T-cell (primary cell): ENCODE results near the gene ATP2C2. TPM values are rescaled to one million over a fixed set of nuclear protein-coding genes. Genes with fewer than 3 reads are reported as not detected.

Experiments
- ATAC-seq, 4 experiments: fragments of 200-7000 bp in 3 of 4; fragments of 150-1000 bp in 1 of 4; cut with Tn5 transposase; replicated peaks in 1 of 4; 1 replicate in 3 of 4; 2 replicates in 1 of 4; pipeline ENCODE4 v1.10.0; 2021; ENCODE audit warnings: moderate library complexity in 3 of 4, mild to moderate bottlenecking in 2 of 4, moderate number of reproducible peaks in 1 of 4
- CTCF ChIA-PET, 2 donors: fragments of 300-600 bp; sonication (Branson Sonifier 250); formaldehyde crosslinking; loops; one replicate each; lab custom pipeline; 2022; ENCODE audit warnings: antibody characterized with exemption in 2 of 2; lab: Charles Lee
- POLR2A ChIA-PET, 2 donors: fragments of 300-600 bp; sonication (Branson Sonifier 250); formaldehyde crosslinking; loops; one replicate each; lab custom pipeline; 2022; ENCODE audit warnings: antibody characterized with exemption in 2 of 2; lab: Charles Lee
- DNase-seq, 35 experiments: peaks; one replicate each; pipeline versions ENCODE4 v3.0.0 to v3.0.0-alpha.2; 2013 to 2023
- H3K27ac ChIP-seq: one replicate; pipeline ENCODE4 v1.5.1; 2013; ENCODE audit warnings: low read length
- H3K27me3 ChIP-seq, 2 experiments: replicated peaks in 1 of 2; 1 replicate in 1 of 2; 2 replicates in 1 of 2; pipeline versions ENCODE4 v1.6.1 to v1.7.0; 2013; ENCODE audit warnings: low read length in 1 of 2, mixed read lengths in 1 of 2; ENCODE audit not compliant: control insufficient read depth in 2 of 2, insufficient read depth in 2 of 2; ENCODE audit errors: extremely low read depth in 1 of 2
- H3K36me3 ChIP-seq, 2 donors: 1 replicate in 1 of 2; 2 replicates in 1 of 2; pipeline versions ENCODE4 v1.6.1 to v1.7.0; 2013; ENCODE audit warnings: low read length in 1 of 2; ENCODE audit not compliant: control insufficient read depth in 2 of 2, insufficient read depth in 1 of 2; ENCODE audit errors: extremely low read depth in 1 of 2
- H3K4me1 ChIP-seq, 2 experiments: 1 replicate in 1 of 2; 2 replicates in 1 of 2; pipeline versions ENCODE4 v1.6.1 to v1.7.0; 2013; ENCODE audit warnings: low read length in 2 of 2, mixed read lengths in 1 of 2; ENCODE audit not compliant: insufficient read depth in 2 of 2, control insufficient read depth in 1 of 2; ENCODE audit errors: extremely low read depth in 1 of 2
- H3K4me3 ChIP-seq, 2 donors: 1 replicate in 1 of 2; 2 replicates in 1 of 2; pipeline versions ENCODE4 v1.5.1 to v1.7.0; 2013; ENCODE audit warnings: mild to moderate bottlenecking in 2 of 2, low read length in 1 of 2, moderate library complexity in 1 of 2; ENCODE audit not compliant: control insufficient read depth in 1 of 2; ENCODE audit errors: extremely low read depth in 1 of 2
- H3K9me3 ChIP-seq: 2 replicates; pipeline ENCODE4 v1.7.0; 2013
- H3K27ac Mint-ChIP-seq, 2 donors: one replicate each; pipeline ENCODE4 v1.8.0; 2020 to 2021; ENCODE audit warnings: mild to moderate bottlenecking in 2 of 2, mixed read lengths in 2 of 2
- H3K27me3 Mint-ChIP-seq, 2 donors: one replicate each; pipeline ENCODE4 v1.8.0; 2021 to 2022; ENCODE audit warnings: mixed read lengths in 2 of 2
- H3K36me3 Mint-ChIP-seq: one replicate; pipeline ENCODE4 v1.8.0; 2021; ENCODE audit warnings: mixed read lengths
- H3K4me1 Mint-ChIP-seq, 3 donors: one replicate each; pipeline ENCODE4 v1.8.0; 2020 to 2022; ENCODE audit warnings: mixed read lengths in 3 of 3, mild to moderate bottlenecking in 1 of 3
- H3K4me3 Mint-ChIP-seq, 3 donors: one replicate each; pipeline ENCODE4 v1.8.0; 2020 to 2022; ENCODE audit warnings: mild to moderate bottlenecking in 3 of 3, mixed read lengths in 3 of 3, moderate library complexity in 3 of 3
- H3K9me3 Mint-ChIP-seq, 3 donors: one replicate each; pipeline ENCODE4 v1.8.0; 2020 to 2022; ENCODE audit warnings: mixed read lengths in 3 of 3
- WGBS: methylation state at CpG from one replicate; pipeline ENCODE4 v1.1.5; 2013; ENCODE audit warnings: missing lambda C conversion rate; ENCODE audit not compliant: insufficient coverage; 5-methylcytosine and 5-hydroxymethylcytosine counted together
- total RNA-seq, 35 experiments: library from RNA in 6 of 35; stranded (reverse) in 6 of 35; fragments of 120-200 nt in 1 of 35; gene quantifications; one replicate each; pipeline versions ENCODE4 v1.2.1 to v1.2.4 and lab custom pipeline; 2013 to 2026

The ATP2C2 gene
- total RNA-seq, 5 donors from 2014 or later (not counting 1 experiment from before 2014, with no cell fraction given): not detected

- Mint-ChIP-seq H3K9me3 (no peaks in the 10 kb centered on the region), H3K4me3 (no peak overlapping the region), H3K27ac (no peak overlapping the region), H3K36me3 (no peaks in the 10 kb centered on the region), H3K27me3 (peaks cover 18 to 26% of the 10 kb centered on the region in 2 donors), H3K4me1 (peaks cover 6 to 11% (median 8%) of the 10 kb centered on the region in 3 donors)
- WGBS: 82% methylated on average over 13 of the region's 13 CpGs
- H3K36me3 ChIP-seq: no peaks in the 10 kb centered on the region
- ATAC-seq: no peak
- peaks cover 0 to 2% of the 10 kb centered on the region in 2 experiments for H3K4me1 ChIP-seq
- no peak overlapping the region for H3K27ac ChIP-seq
- POLR2A ChIA-PET: no interaction called here
- H3K9me3 ChIP-seq: no peaks in the 10 kb centered on the region
- DNase-seq: no peak
- H3K27me3 ChIP-seq: peaks cover 0 to 29% of the 10 kb centered on the region in 2 experiments
- CTCF ChIA-PET: no interaction called here
- no peak overlapping the region for H3K4me3 ChIP-seq
Measured at GRCh38 chr16:84378567-84378966, 10.2 kb downstream of the ATP2C2 start.

- Histone ChIP-seq H3K27ac (no peak overlapping the region), H3K4me1 (peaks cover 0 to 2% of the 10 kb centered on the region in 2 experiments), H3K27me3 (peaks cover 0 to 29% of the 10 kb centered on the region in 2 experiments), H3K4me3 (no peak overlapping the region), H3K9me3 (no peaks in the 10 kb centered on the region), H3K36me3 (no peaks in the 10 kb centered on the region)
- ChIA-PET POLR2A (no interaction called here), CTCF (no interaction called here)
- Mint-ChIP-seq H3K36me3 (no peaks in the 10 kb centered on the region), H3K27me3 (peaks cover 17 to 22% of the 10 kb centered on the region in 2 donors), H3K27ac (no peak overlapping the region), H3K4me3 (no peak overlapping the region), H3K4me1 (peaks cover 6 to 11% (median 8%) of the 10 kb centered on the region in 3 donors), H3K9me3 (no peaks in the 10 kb centered on the region)
- no peak for DNase-seq
- no peak for ATAC-seq
- WGBS: 91% methylated on average over 9 of the region's 11 CpGs
Measured at GRCh38 chr16:84379008-84379708, 10.8 kb downstream of the ATP2C2 start.

GRCh38 chr16:84379709-84380362, 11.5 kb downstream of the ATP2C2 start:
- peaks cover 6 to 11% (median 8%) of the 10 kb centered on the region in 3 donors for H3K4me1 Mint-ChIP-seq
- Histone ChIP-seq H3K9me3 (no peaks in the 10 kb centered on the region), H3K4me3 (no peak overlapping the region), H3K4me1 (peaks cover 0 to 2% of the 10 kb centered on the region in 2 experiments), H3K36me3 (no peaks in the 10 kb centered on the region), H3K27me3 (peaks cover 0 to 29% of the 10 kb centered on the region in 2 experiments), H3K27ac (no peak overlapping the region)
- POLR2A ChIA-PET: no interaction called here
- H3K27me3 Mint-ChIP-seq: peaks cover 18 to 21% of the 10 kb centered on the region in 2 donors
- DNase-seq (no peak), ATAC-seq (no peak)
- no peak overlapping the region for H3K4me3 Mint-ChIP-seq
- peaks cover 0 to under 1% (median under 1%) of the 10 kb centered on the region in 3 donors for H3K9me3 Mint-ChIP-seq
- no CpG with 5 or more reads among the region's 3 CpGs for WGBS
- no peaks in the 10 kb centered on the region for H3K36me3 Mint-ChIP-seq
- CTCF ChIA-PET: interaction anchor here in 1 of 2 donors (0.5 kb wide), 1 partner anchor 223 kb away, joined by 3 read pairs; no protein-coding TSS in a partner anchor
- H3K27ac Mint-ChIP-seq: no peak overlapping the region

DNA sequence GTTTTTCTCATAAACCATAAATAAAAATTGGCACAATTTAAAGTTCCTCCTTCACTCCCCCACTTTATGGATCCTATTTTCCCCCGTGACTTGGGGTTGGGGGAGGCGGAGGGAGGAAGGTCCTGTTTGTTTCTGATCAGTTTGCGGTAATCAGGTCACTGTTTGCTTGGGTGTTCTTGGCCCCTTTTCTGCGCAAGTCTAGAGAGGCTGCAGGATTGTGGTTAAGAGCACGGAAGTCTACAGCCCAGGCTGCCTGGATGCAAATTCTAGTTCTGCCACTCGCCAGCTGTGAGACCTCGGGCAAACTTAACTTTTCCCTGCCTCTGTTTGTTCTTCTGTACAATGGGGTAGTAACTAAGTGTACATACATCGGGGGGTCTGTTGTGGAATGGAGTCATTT, 12.1 kb downstream of the ATP2C2 start:
- Mint-ChIP-seq H3K4me3 (no peak overlapping the region), H3K9me3 (peaks cover 2 to 7% (median 5%) of the 10 kb centered on the region in 3 donors), H3K27me3 (peaks cover 18 to 21% of the 10 kb centered on the region in 2 donors), H3K27ac (no peak overlapping the region), H3K36me3 (no peaks in the 10 kb centered on the region), H3K4me1 (peaks cover 6 to 11% (median 8%) of the 10 kb centered on the region in 3 donors)
- no peaks in the 10 kb centered on the region for H3K36me3 ChIP-seq
- POLR2A ChIA-PET: no interaction called here
- DNase-seq (no peak), ATAC-seq (peak in 1 of 4 experiments; percentile 49)
- no peak overlapping the region for H3K4me3 ChIP-seq
- H3K4me1 ChIP-seq: peaks cover 0 to 2% of the 10 kb centered on the region in 2 experiments
- peaks cover 0 to 32% of the 10 kb centered on the region in 2 experiments for H3K27me3 ChIP-seq
- no peak overlapping the region for H3K27ac ChIP-seq
- CTCF ChIA-PET: interaction anchor here in 1 of 2 donors (0.5 kb wide), 1 partner anchor 224 kb away, joined by 3 read pairs; no protein-coding TSS in a partner anchor
- 15% methylated on average over 2 of the region's 8 CpGs for WGBS
- H3K9me3 ChIP-seq: no peaks in the 10 kb centered on the region

- ChIA-PET POLR2A (no interaction called here), CTCF (no interaction called here)
- no peak for ATAC-seq
- H3K27me3 ChIP-seq: peaks cover 0 to 25% of the 10 kb centered on the region in 2 experiments
- no peaks in the 10 kb centered on the region for H3K9me3 ChIP-seq
- no peak overlapping the region for H3K27ac ChIP-seq
- H3K36me3 ChIP-seq: no peaks in the 10 kb centered on the region
- Mint-ChIP-seq H3K27ac (no peak overlapping the region), H3K9me3 (peaks cover 2 to 7% (median 7%) of the 10 kb centered on the region in 3 donors), H3K27me3 (peaks cover 7 to 11% of the 10 kb centered on the region in 2 donors), H3K4me3 (no peak overlapping the region), H3K36me3 (no peaks in the 10 kb centered on the region), H3K4me1 (peaks cover 6 to 11% (median 8%) of the 10 kb centered on the region in 3 donors)
- 100% methylated on average over 1 of the region's 4 CpGs for WGBS
- no peak for DNase-seq
- H3K4me1 ChIP-seq: peaks cover 0 to 2% of the 10 kb centered on the region in 2 experiments
- H3K4me3 ChIP-seq: no peak overlapping the region
Measured at GRCh38 chr16:84382396-84382795, 14.1 kb downstream of the ATP2C2 start.

DNA sequence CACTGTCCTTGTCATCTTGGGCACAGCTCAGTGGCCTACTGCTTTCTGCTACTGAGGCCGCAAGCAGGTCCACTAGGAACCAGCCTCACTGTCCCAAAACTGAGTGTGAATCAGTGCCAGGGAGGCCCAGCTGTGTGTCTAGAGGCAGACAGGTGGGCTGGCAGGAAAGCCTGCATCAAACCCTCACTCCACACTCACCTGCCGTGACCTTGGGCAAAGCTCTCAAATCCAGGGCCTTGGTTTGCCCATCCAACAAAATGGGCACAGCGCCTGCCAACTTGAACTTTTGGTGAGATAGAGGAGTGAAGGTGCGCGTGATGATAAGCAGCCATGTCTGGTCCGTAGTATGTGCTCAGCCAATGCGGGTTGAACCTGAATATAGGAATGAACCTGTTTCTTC, 14.8 kb downstream of the ATP2C2 start:
- Histone ChIP-seq H3K4me3 (no peak overlapping the region), H3K9me3 (no peaks in the 10 kb centered on the region), H3K27me3 (peaks cover 0 to 19% of the 10 kb centered on the region in 2 experiments), H3K27ac (no peak overlapping the region), H3K4me1 (peaks cover 0 to 2% of the 10 kb centered on the region in 2 experiments), H3K36me3 (no peaks in the 10 kb centered on the region)
- H3K36me3 Mint-ChIP-seq: no peaks in the 10 kb centered on the region
- no peak for DNase-seq
- H3K4me1 Mint-ChIP-seq: peaks cover 6 to 11% (median 8%) of the 10 kb centered on the region in 3 donors
- H3K27me3 Mint-ChIP-seq: peaks cover 7 to 11% of the 10 kb centered on the region in 2 donors
- ATAC-seq: no peak
- H3K4me3 Mint-ChIP-seq: no peak overlapping the region
- 90% methylated on average over 3 of the region's 7 CpGs for WGBS
- peaks cover 2 to 7% (median 7%) of the 10 kb centered on the region in 3 donors for H3K9me3 Mint-ChIP-seq
- H3K27ac Mint-ChIP-seq: no peak overlapping the region
- CTCF ChIA-PET: no interaction called here
- POLR2A ChIA-PET: no interaction called here
